Effector memory CD8-positive, alpha-beta T cell (primary cell): ENCODE data around the gene CTSL.

ENCODE experiments used
- ATAC-seq: fragments of 150-1000 bp; cut with Tn5 transposase; replicated peaks from 2 replicates; pipeline ENCODE4 v1.10.0; 2021; ENCODE audit warnings: mild to moderate bottlenecking, moderate library complexity
- DNase-seq, 3 experiments: peaks; one replicate each; pipeline ENCODE4 v3.0.0; 2021
- H3K27ac Mint-ChIP-seq, 2 donors: one replicate each; pipeline ENCODE4 v1.8.0; 2022; ENCODE audit warnings: mild to moderate bottlenecking in 2 of 2, mixed read lengths in 2 of 2, moderate library complexity in 2 of 2
- H3K27me3 Mint-ChIP-seq, 2 donors: one replicate each; pipeline ENCODE4 v1.8.0; 2022; ENCODE audit warnings: mixed read lengths in 2 of 2
- H3K36me3 Mint-ChIP-seq: one replicate; pipeline ENCODE4 v1.8.0; 2022; ENCODE audit warnings: mild to moderate bottlenecking, moderate library complexity, mixed read lengths; ENCODE audit not compliant: insufficient read depth
- H3K4me1 Mint-ChIP-seq, 2 donors: one replicate each; pipeline ENCODE4 v1.8.0; 2022; ENCODE audit warnings: low read depth in 2 of 2, mixed read lengths in 2 of 2
- H3K4me3 Mint-ChIP-seq, 2 donors: one replicate each; pipeline ENCODE4 v1.8.0; 2022; ENCODE audit warnings: mild to moderate bottlenecking in 2 of 2, mixed read lengths in 2 of 2, moderate library complexity in 2 of 2
- H3K9me3 Mint-ChIP-seq, 2 donors: one replicate each; pipeline ENCODE4 v1.8.0; 2022; ENCODE audit warnings: mixed read lengths in 2 of 2

CTSL gene

GRCh38 chr9:87707805-87708506 is 18.0 kb upstream of the CTSL start:
- Mint-ChIP-seq H3K4me3 (no peak overlapping the region), H3K9me3 (peaks cover 0 to 1% of the 10 kb centered on the region in 2 donors), H3K27me3 (peaks cover 24 to 26% of the 10 kb centered on the region in 2 donors), H3K27ac (no peak overlapping the region), H3K4me1 (no peaks in the 10 kb centered on the region), H3K36me3 (no peaks in the 10 kb centered on the region)
- ATAC-seq (no peak), DNase-seq (no peak)

- DNase-seq (no peak), ATAC-seq (no peak)
- no peak overlapping the region for H3K4me3 Mint-ChIP-seq
- H3K27me3 Mint-ChIP-seq: peaks cover 21 to 24% of the 10 kb centered on the region in 2 donors
- no peak overlapping the region for H3K27ac Mint-ChIP-seq
- H3K9me3 Mint-ChIP-seq: peaks cover 0 to 1% of the 10 kb centered on the region in 2 donors
- no peaks in the 10 kb centered on the region for H3K4me1 Mint-ChIP-seq
- H3K36me3 Mint-ChIP-seq: no peaks in the 10 kb centered on the region
These were observed 17.4 kb upstream of the CTSL start for GRCh38 chr9:87708546-87708945.

DNA sequence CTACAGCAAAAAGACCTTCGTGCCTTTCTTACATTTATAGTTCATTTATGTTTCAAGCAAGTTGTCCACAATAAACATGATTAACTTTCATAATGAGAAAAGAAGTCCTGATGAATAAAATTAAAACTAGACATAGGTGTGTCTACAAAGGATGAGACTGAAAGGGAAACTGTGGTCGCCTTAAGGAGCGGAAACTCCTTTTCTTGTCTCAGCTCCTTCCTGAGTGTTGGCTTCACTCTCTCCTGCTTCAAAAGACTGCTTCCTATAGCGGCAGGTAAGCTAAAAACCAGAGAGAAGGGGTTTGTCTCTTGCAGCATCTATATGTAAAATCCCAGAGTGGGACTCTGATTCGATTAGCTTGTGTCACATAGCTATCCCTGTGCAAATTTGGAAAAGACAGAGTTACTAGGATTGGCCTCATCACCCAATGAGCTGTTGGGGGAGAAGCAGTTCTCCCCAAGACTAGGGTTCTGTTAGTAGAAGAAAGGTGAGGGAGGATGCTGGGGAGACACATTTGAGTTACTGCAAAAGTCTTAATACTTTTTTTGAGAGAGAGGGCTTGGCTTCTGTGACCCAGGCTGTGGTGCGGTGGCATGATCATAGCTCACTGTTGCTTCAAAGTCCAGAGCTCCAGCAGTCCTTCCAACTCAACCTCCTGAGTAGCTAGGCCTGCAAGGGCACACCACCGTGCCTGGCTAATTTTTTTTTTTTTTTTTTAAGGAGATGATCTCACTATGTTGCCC is 16.8 kb upstream of the CTSL start:
- Mint-ChIP-seq H3K27ac (no peak overlapping the region), H3K36me3 (no peaks in the 10 kb centered on the region)

GRCh38 chr9:87710443-87710842 is 15.5 kb upstream of the CTSL start:
- Mint-ChIP-seq H3K9me3 (peaks cover 0 to 1% of the 10 kb centered on the region in 2 donors), H3K27me3 (peaks cover 21 to 26% of the 10 kb centered on the region in 2 donors), H3K4me1 (no peaks in the 10 kb centered on the region), H3K27ac (no peak overlapping the region), H3K4me3 (no peak overlapping the region), H3K36me3 (no peaks in the 10 kb centered on the region)
- ATAC-seq (no peak), DNase-seq (no peak)

More for the DNA sequence above, 16.8 kb upstream of the CTSL start:
- Mint-ChIP-seq H3K9me3 (peaks cover 0 to 1% of the 10 kb centered on the region in 2 donors), H3K4me1 (no peaks in the 10 kb centered on the region), H3K4me3 (no peak overlapping the region), H3K27me3 (peaks cover 21 to 24% of the 10 kb centered on the region in 2 donors)
- no peak for DNase-seq
- ATAC-seq: no peak

GRCh38 chr9:87711857-87712800 is 13.8 kb upstream of the CTSL start:
- Mint-ChIP-seq H3K9me3 (peaks cover 0 to 1% of the 10 kb centered on the region in 2 donors), H3K4me3 (no peak overlapping the region), H3K27ac (no peak overlapping the region), H3K4me1 (no peaks in the 10 kb centered on the region), H3K27me3 (peaks cover 19 to 29% of the 10 kb centered on the region in 2 donors), H3K36me3 (no peaks in the 10 kb centered on the region)
- ATAC-seq: no peak
- no peak for DNase-seq

DNA sequence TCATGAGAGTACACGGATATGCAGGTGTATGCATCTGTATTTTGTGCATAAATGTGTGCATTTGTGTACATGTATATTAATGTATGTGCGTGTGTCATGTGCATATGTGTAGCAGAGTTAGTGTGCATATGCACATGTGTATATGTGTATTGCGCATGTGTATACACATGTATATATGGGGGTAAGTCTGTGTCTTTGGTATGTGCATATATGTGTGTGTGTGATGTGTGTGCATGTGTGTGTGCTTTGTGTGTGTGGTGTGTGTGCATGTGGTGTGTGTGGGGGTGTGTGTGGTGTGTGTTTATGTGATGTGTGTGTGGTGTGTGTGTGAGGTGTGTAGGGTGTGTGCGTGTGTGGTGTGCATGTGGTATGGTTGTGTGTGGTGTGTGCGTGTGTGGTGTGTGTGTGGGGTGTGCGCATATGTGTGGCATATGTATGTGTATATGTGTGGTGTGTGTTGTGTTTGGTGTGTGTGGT is 13.1 kb upstream of the CTSL start:
- DNase-seq (no peak), ATAC-seq (no peak)
- Mint-ChIP-seq H3K27ac (no peak overlapping the region), H3K4me3 (no peak overlapping the region), H3K27me3 (peaks cover 12 to 25% of the 10 kb centered on the region in 2 donors), H3K9me3 (peaks cover 0 to 1% of the 10 kb centered on the region in 2 donors), H3K4me1 (no peaks in the 10 kb centered on the region), H3K36me3 (no peaks in the 10 kb centered on the region)

DNA sequence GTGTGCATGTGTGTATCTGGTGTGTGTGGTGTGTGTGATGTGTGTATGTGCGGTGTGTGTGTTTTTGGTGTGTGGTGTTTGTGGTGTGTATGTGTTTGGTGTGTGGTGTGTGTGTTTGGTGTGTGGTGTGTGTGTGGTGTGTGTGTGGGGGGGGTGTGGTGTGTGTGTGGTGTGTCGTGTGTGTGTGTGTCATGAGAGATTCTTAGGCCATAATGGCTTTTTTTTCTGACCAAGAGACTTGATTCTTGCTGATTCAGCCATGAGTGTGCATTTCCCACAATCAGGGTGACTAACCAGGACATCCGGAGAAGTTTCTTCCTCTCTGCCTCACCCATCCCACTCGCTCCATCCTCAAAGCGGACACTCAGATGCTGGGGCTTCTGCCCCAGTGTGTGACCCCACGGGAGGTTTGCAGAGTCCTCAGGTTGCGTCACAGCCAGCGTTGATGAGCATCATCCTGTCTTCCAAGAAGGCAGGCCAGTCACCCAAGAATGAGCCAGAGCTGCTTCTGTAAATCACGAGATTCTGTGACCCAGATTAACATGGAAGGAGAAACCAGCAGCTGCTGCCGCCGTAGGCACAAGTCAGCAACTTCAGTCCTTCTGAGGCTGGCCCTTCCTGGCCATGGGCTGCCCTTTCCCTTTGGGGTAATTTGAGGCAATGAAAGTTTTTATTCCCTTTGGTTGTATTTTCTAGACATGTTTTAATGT is 12.5 kb upstream of the CTSL start:
- H3K27me3 Mint-ChIP-seq: peaks cover 11 to 24% of the 10 kb centered on the region in 2 donors
- H3K4me3 Mint-ChIP-seq: no peak overlapping the region
- H3K4me1 Mint-ChIP-seq: no peaks in the 10 kb centered on the region
- H3K36me3 Mint-ChIP-seq: no peaks in the 10 kb centered on the region
- H3K27ac Mint-ChIP-seq: no peak overlapping the region
- ATAC-seq (peak; percentile 17), DNase-seq (no peak)
- peaks cover 0 to 1% of the 10 kb centered on the region in 2 donors for H3K9me3 Mint-ChIP-seq

- no peak for DNase-seq
- no peak overlapping the region for H3K4me3 Mint-ChIP-seq
- ATAC-seq: no peak
- H3K9me3 Mint-ChIP-seq: peaks cover 0 to 1% of the 10 kb centered on the region in 2 donors
- H3K36me3 Mint-ChIP-seq: no peaks in the 10 kb centered on the region
- H3K27ac Mint-ChIP-seq: no peak overlapping the region
- H3K4me1 Mint-ChIP-seq: no peaks in the 10 kb centered on the region
- peaks cover 16 to 25% of the 10 kb centered on the region in 2 donors for H3K27me3 Mint-ChIP-seq
These were observed 12.0 kb upstream of the CTSL start for GRCh38 chr9:87713988-87714330.

GRCh38 chr9:87714819-87715218 is 11.1 kb upstream of the CTSL start:
- H3K36me3 Mint-ChIP-seq: no peaks in the 10 kb centered on the region
- no peak overlapping the region for H3K4me3 Mint-ChIP-seq
- ATAC-seq (no peak), DNase-seq (no peak)
- H3K27me3 Mint-ChIP-seq: peaks cover 18% of the 10 kb centered on the region in 2 donors
- H3K9me3 Mint-ChIP-seq: peaks cover 0 to 1% of the 10 kb centered on the region in 2 donors
- H3K4me1 Mint-ChIP-seq: no peaks in the 10 kb centered on the region
- H3K27ac Mint-ChIP-seq: no peak overlapping the region

DNA sequence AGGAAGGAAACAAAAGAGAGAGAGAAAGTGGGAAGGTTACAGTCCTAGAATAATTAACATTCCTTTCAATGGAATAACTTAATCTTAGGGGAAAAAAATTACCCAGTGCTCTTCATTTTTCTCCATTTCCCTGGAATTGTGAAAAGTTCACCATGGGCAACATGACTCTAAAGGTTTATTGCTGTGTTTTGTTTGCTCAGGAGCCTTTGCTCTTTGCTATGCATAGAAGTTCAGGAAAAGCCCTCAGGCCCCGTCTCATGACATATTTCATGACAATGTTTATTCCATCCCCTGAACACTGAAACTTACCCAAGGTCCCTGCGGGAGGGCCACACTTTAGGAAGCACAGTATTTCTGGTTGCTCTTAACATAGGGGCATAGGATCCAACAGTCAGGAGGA is 9.8 kb upstream of the CTSL start:
- peaks cover 0 to 1% of the 10 kb centered on the region in 2 donors for H3K9me3 Mint-ChIP-seq
- H3K4me1 Mint-ChIP-seq: no peaks in the 10 kb centered on the region
- no peak overlapping the region for H3K4me3 Mint-ChIP-seq
- ATAC-seq: no peak
- no peak for DNase-seq
- H3K27ac Mint-ChIP-seq: no peak overlapping the region
- H3K27me3 Mint-ChIP-seq: peaks cover 10 to 19% of the 10 kb centered on the region in 2 donors
- H3K36me3 Mint-ChIP-seq: no peaks in the 10 kb centered on the region

- DNase-seq (no peak), ATAC-seq (no peak)
- Mint-ChIP-seq H3K9me3 (peaks cover 0 to 1% of the 10 kb centered on the region in 2 donors), H3K27me3 (peaks cover 22 to 28% of the 10 kb centered on the region in 2 donors), H3K36me3 (no peaks in the 10 kb centered on the region), H3K4me3 (no peak overlapping the region), H3K27ac (no peak overlapping the region), H3K4me1 (no peaks in the 10 kb centered on the region)
These were observed 8.5 kb upstream of the CTSL start for GRCh38 chr9:87717456-87717855.

DNA sequence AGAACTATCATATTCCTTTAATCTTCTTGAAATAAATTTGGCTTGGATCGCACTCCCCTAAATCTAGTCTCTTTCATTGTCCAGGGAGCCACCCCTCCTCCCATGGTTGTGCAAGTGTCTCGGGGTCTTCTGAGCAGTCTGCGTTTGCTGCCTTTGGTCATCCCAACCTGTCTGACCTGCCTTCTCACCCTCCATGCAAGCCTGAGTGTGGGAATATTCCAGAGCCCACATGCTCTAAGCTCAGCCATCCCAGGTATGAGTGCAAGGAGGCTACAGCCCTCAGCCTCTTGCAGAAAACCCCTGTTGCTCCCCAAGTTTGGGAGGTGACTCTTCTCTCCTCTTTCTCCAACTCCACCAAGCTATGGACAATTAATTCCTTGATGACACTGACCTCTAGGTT is 7.7 kb upstream of the CTSL start:
- no peaks in the 10 kb centered on the region for H3K4me1 Mint-ChIP-seq
- no peaks in the 10 kb centered on the region for H3K36me3 Mint-ChIP-seq
- H3K27ac Mint-ChIP-seq: no peak overlapping the region
- ATAC-seq (no peak), DNase-seq (no peak)
- no peaks in the 10 kb centered on the region for H3K9me3 Mint-ChIP-seq
- no peak overlapping the region for H3K4me3 Mint-ChIP-seq
- H3K27me3 Mint-ChIP-seq: peaks cover 28 to 30% of the 10 kb centered on the region in 2 donors
